ENCODE measurements around the gene MCUR1.

- TF ChIP-seq, protein P1, sequence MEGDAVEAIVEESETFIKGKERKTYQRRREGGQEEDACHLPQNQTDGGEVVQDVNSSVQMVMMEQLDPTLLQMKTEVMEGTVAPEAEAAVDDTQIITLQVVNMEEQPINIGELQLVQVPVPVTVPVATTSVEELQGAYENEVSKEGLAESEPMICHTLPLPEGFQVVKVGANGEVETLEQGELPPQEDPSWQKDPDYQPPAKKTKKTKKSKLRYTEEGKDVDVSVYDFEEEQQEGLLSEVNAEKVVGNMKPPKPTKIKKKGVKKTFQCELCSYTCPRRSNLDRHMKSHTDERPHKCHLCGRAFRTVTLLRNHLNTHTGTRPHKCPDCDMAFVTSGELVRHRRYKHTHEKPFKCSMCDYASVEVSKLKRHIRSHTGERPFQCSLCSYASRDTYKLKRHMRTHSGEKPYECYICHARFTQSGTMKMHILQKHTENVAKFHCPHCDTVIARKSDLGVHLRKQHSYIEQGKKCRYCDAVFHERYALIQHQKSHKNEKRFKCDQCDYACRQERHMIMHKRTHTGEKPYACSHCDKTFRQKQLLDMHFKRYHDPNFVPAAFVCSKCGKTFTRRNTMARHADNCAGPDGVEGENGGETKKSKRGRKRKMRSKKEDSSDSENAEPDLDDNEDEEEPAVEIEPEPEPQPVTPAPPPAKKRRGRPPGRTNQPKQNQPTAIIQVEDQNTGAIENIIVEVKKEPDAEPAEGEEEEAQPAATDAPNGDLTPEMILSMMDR (conservative IDR thresholded peaks at IDR 0.05; ENCODE audit: low read depth, low read length) = no peak
- no peak for TF ChIP-seq EZH2 (IDR thresholded peaks at IDR 0.05; ENCODE audit: low read length, unreplicated experiment)
Observed at GRCh38 chr6:13854716-13855250, 40.4 kb upstream of the MCUR1 start.

Measured in PC-3 (cell line).